Mucosa of descending colon (tissue), 3 donors: ENCODE data around the gene SPATA25. TPM values are rescaled to one million over a fixed set of nuclear protein-coding genes. Genes with fewer than 3 reads are reported as not detected.

Experiments used
- ATAC-seq: fragments of 200-7000 bp; cut with Tn5 transposase; one replicate; pipeline ENCODE4 v1.9.1; 2020; ENCODE audit warnings: mild to moderate bottlenecking, moderate library complexity
- DNase-seq, 3 donors: peaks; one replicate each; pipeline ENCODE4 v3.0.0-alpha.2; 2020
- H3K36me3 ChIP-seq: fragments of 200-600 bp; one replicate; pipeline ENCODE4 v1.8.0; 2021; ENCODE audit warnings: low read depth, mild to moderate bottlenecking
- H3K4me1 ChIP-seq: fragments of 200-600 bp; one replicate; pipeline ENCODE4 v1.8.0; 2021; ENCODE audit warnings: low read depth, mild to moderate bottlenecking
- H3K4me3 ChIP-seq: fragments of 200-600 bp; one replicate; pipeline ENCODE4 v1.8.0; 2021; ENCODE audit warnings: mild to moderate bottlenecking
- H3K9me3 ChIP-seq: fragments of 200-600 bp; one replicate; pipeline ENCODE4 v1.8.0; 2021; ENCODE audit warnings: mild to moderate bottlenecking
- CTCF ChIP-seq: fragments of 200-600 bp; IDR thresholded peaks from one replicate; pipeline ENCODE4 v1.8.0; 2022; ENCODE audit warnings: antibody characterized with exemption, mild to moderate bottlenecking
- intact Hi-C, 2 donors: fragments of 100-400 bp; cut with DNase I in 1 of 2; cut with micrococcal nuclease in 1 of 2; formaldehyde crosslinking; loops; one replicate each; pipeline versions ENCODE4 v1.11.0 to v1.11.1; 2022; cut with DNase I, micrococcal nuclease
- total RNA-seq, 3 donors: library from RNA; stranded (reverse); fragmentation: NEBNext Ultra II Directional in 2 of 3; extraction: Animal tissue kit (Norgen Biotek cat#: 25700) in 2 of 3; gene quantifications; one replicate each; pipeline versions ENCODE4 v1.2.1 to v1.2.4, GENCODE V29; 2021 to 2023
- donor health status: DM: no; HTN: no; CAD: no; lungs with moderate emphysema.
- donor health status: DM: no; HTN: no; CAD: no.
- donor health status: DM: no; HTN: yes; CAD: no.

The SPATA25 gene
- total RNA-seq, 3 donors from 2014 or later = 3.9 to 6.0 (median 4.1) TPM

- no peak for TF ChIP-seq CTCF
- intact Hi-C loops = no loop called here
- no peaks in the 10 kb centered on the region for H3K4me1 ChIP-seq
- DNase-seq (no peak), ATAC-seq (no peak)
- H3K4me3 ChIP-seq = no peak overlapping the region
- no peaks in the 10 kb centered on the region for H3K36me3 ChIP-seq
- H3K9me3 ChIP-seq = no peaks in the 10 kb centered on the region
Observed at GRCh38 chr20:45848421-45848820, 39.0 kb downstream of the SPATA25 start.

- H3K4me3 ChIP-seq = no peak overlapping the region
- DNase-seq (no peak), ATAC-seq (no peak)
- intact Hi-C loops = no loop called here
- TF ChIP-seq CTCF = no peak
- no peaks in the 10 kb centered on the region for H3K36me3 ChIP-seq
- no peaks in the 10 kb centered on the region for H3K4me1 ChIP-seq
- H3K9me3 ChIP-seq = no peaks in the 10 kb centered on the region
Observed at GRCh38 chr20:45845452-45845851, 42.0 kb downstream of the SPATA25 start.

GRCh38 chr20:45843506-45843905, 43.9 kb downstream of the SPATA25 start:
- Histone ChIP-seq H3K4me1 (no peaks in the 10 kb centered on the region), H3K4me3 (no peak overlapping the region), H3K36me3 (no peaks in the 10 kb centered on the region), H3K9me3 (no peaks in the 10 kb centered on the region)
- DNase-seq = no peak
- intact Hi-C loops = no loop called here
- TF ChIP-seq CTCF = no peak
- no peak for ATAC-seq

GRCh38 chr20:45842169-45842812, 45.1 kb downstream of the SPATA25 start:
- no peaks in the 10 kb centered on the region for H3K36me3 ChIP-seq
- no peak for TF ChIP-seq CTCF
- H3K4me1 ChIP-seq = no peaks in the 10 kb centered on the region
- intact Hi-C loops = no loop called here
- no peak overlapping the region for H3K4me3 ChIP-seq
- DNase-seq = no peak
- H3K9me3 ChIP-seq = no peaks in the 10 kb centered on the region
- peak; percentile 46 for ATAC-seq

- ATAC-seq = no peak
- H3K9me3 ChIP-seq = no peaks in the 10 kb centered on the region
- intact Hi-C loops = no loop called here
- H3K36me3 ChIP-seq = no peaks in the 10 kb centered on the region
- no peak for DNase-seq
- no peak overlapping the region for H3K4me3 ChIP-seq
- peaks cover under 1% of the 10 kb centered on the region for H3K4me1 ChIP-seq
- TF ChIP-seq CTCF = no peak
Observed at GRCh38 chr20:45841407-45842129, 45.9 kb downstream of the SPATA25 start.
